K562 (cell line): ENCODE data around the gene MYADML2. TPM values are rescaled to one million over a fixed set of nuclear protein-coding genes. Genes with fewer than 3 reads are reported as not detected.

Experiments used
- CXXC5 ChIP-seq: fragments of 250-450 bp; sonication (Bioruptor Pico); IDR thresholded peaks from 2 replicates; pipeline ENCODE4 v1.8.0; 2022; ENCODE audit warnings: inconsistent platforms, mild to moderate bottlenecking, moderate library complexity
- ETS1 ChIP-seq: conservative IDR thresholded peaks from 2 replicates; pipeline ENCODE4 v1.6.1; 2011; ENCODE audit warnings: low read depth, mild to moderate bottlenecking, low read length; ENCODE audit not compliant: control insufficient read depth
- NONO ChIP-seq, 2 experiments: fragments of 200-400 bp in 1 of 2; fragments of 450-650 bp in 1 of 2; formaldehyde crosslinking in 1 of 2; IDR thresholded peaks; 2 replicates each; pipeline ENCODE4 v1.6.1; 2017; ENCODE audit warnings: low read depth in 2 of 2, mild to moderate bottlenecking in 2 of 2, moderate library complexity in 2 of 2, low read length in 1 of 2
- REST ChIP-seq, 2 experiments: fragments of 450-650 bp; formaldehyde crosslinking in 1 of 2; IDR thresholded peaks; 2 replicates each; pipeline versions ENCODE4 v1.4.0 to v1.6.1; 2014 to 2020; ENCODE audit warnings: mild to moderate bottlenecking in 2 of 2, borderline replicate concordance in 1 of 2, low read depth in 1 of 2
- ZBTB40 ChIP-seq, 2 experiments: fragments of 450-650 bp in 1 of 2; sonication (generic) in 1 of 2; formaldehyde crosslinking in 1 of 2; IDR thresholded peaks; 2 replicates each; pipeline versions ENCODE4 v1.7.1 to v1.9.0; 2016 to 2022; ENCODE audit warnings: inconsistent platforms in 1 of 2, mild to moderate bottlenecking in 1 of 2, missing genetic modification reagents in 1 of 2
- ZSCAN29 ChIP-seq: fragments of 450-650 bp; IDR thresholded peaks from 2 replicates; pipeline ENCODE4 v1.6.1; 2017
- polyA plus RNA-seq, 8 experiments: library from polyadenylated mRNA; depleted of rRNA in 4 of 8; stranded (reverse) in 5 of 8; unstranded in 3 of 8; fragments of >200 nt; fragmentation: Nextera tagmentation in 2 of 8; fragmentation: Illumina TruSeq in 1 of 8; extraction: Ambion mirVana in 2 of 8; extraction: Trizol in 1 of 8; gene quantifications; 2 replicates each; pipeline versions ENCODE4 v1.2.1 to v1.2.3, GENCODE V29; 2011 to 2014; ENCODE audit warnings: inconsistent platforms in 1 of 8, missing spikeins in 1 of 8
- total RNA-seq, 7 experiments: library from RNA; depleted of rRNA in 6 of 7; stranded (reverse); fragments of >200 nt in 6 of 7; fragmentation: Illumina TruSeq in 2 of 7; extraction: Trizol in 2 of 7; gene quantifications; 2 replicates each; pipeline versions ENCODE4 v1.2.1 to v1.2.3, GENCODE V29; 2011 to 2021; ENCODE audit warnings: low replicate concordance in 1 of 7

Gene MYADML2
- total and polyA plus RNA-seq, 9 of the 15 experiments (the other 6 are each of a cell fraction or from before 2014, with no cell fraction given) = not detected

- TF ChIP-seq ZBTB40 (IDR thresholded peaks at IDR 0.05) = peak; percentile 52; the same call in 1 of the 2 replicates
- TF ChIP-seq ZBTB40 (CRISPR knock-in tag; IDR thresholded peaks at IDR 0.05) = no peak
- TF ChIP-seq ETS1 = 0 out of 2 replicates have a peak, but pooled peaks have one; percentile 67
- peak; percentile 98 for TF ChIP-seq ZSCAN29
- TF ChIP-seq NONO (IDR thresholded peaks at IDR 0.05; ENCODE audit: low read depth in 2 of 2, low read length in 1 of 2) = peak in 1 of 2 experiments; percentile 93; a peak in 2 of 4 replicates
- TF ChIP-seq CXXC5 (CRISPR knock-in tag) = peak; percentile 60
- TF ChIP-seq REST (IDR thresholded peaks at IDR 0.05; ENCODE audit: borderline replicate concordance) = peak; percentile 28
- TF ChIP-seq REST (CRISPR knock-in tag; IDR thresholded peaks at IDR 0.05; ENCODE audit: low read depth) = peak; percentile 88
Observed at GRCh38 chr17:81917565-81918332, 29.3 kb downstream of the MYADML2 start, which contains the start of gene SIRT7 (continued).
